ENCODE measurements around the gene PRDM16.

DNA sequence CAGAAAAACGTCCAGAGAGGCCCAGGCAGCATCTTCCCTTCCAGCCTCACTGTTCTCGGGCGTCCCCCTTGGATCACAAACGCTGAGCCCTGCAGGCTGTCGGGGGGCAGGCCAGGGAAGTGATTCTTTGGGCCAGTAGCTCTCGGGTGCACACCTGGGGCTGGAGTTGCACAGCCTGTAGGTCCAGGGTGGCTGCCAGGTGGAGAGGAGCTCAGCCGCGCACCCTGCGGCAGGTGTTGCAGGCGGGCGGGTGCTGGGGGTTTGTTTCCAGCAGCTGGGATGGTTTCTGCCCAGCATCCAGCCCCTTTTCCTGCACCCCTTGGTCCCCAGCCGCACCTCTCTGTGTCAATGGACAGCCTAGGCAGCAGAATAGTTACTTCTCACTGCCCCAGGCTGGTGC, 15.7 kb downstream of the PRDM16 start:
- TF ChIP-seq, protein P1, sequence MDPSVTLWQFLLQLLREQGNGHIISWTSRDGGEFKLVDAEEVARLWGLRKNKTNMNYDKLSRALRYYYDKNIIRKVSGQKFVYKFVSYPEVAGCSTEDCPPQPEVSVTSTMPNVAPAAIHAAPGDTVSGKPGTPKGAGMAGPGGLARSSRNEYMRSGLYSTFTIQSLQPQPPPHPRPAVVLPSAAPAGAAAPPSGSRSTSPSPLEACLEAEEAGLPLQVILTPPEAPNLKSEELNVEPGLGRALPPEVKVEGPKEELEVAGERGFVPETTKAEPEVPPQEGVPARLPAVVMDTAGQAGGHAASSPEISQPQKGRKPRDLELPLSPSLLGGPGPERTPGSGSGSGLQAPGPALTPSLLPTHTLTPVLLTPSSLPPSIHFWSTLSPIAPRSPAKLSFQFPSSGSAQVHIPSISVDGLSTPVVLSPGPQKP (IDR thresholded peaks at IDR 0.05; ENCODE audit: borderline replicate concordance, low read depth, low read length): no peak
- TF ChIP-seq, protein P2, sequence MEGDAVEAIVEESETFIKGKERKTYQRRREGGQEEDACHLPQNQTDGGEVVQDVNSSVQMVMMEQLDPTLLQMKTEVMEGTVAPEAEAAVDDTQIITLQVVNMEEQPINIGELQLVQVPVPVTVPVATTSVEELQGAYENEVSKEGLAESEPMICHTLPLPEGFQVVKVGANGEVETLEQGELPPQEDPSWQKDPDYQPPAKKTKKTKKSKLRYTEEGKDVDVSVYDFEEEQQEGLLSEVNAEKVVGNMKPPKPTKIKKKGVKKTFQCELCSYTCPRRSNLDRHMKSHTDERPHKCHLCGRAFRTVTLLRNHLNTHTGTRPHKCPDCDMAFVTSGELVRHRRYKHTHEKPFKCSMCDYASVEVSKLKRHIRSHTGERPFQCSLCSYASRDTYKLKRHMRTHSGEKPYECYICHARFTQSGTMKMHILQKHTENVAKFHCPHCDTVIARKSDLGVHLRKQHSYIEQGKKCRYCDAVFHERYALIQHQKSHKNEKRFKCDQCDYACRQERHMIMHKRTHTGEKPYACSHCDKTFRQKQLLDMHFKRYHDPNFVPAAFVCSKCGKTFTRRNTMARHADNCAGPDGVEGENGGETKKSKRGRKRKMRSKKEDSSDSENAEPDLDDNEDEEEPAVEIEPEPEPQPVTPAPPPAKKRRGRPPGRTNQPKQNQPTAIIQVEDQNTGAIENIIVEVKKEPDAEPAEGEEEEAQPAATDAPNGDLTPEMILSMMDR (conservative IDR thresholded peaks at IDR 0.05; ENCODE audit: low read depth, low read length): no peak
- TF ChIP-seq MAFK (IDR thresholded peaks at IDR 0.05; ENCODE audit: low read depth, low read length): no peak
- TF ChIP-seq MXI1 (IDR thresholded peaks at IDR 0.05; ENCODE audit: borderline replicate concordance, low read depth, low read length): no peak
- TF ChIP-seq, protein P3, sequence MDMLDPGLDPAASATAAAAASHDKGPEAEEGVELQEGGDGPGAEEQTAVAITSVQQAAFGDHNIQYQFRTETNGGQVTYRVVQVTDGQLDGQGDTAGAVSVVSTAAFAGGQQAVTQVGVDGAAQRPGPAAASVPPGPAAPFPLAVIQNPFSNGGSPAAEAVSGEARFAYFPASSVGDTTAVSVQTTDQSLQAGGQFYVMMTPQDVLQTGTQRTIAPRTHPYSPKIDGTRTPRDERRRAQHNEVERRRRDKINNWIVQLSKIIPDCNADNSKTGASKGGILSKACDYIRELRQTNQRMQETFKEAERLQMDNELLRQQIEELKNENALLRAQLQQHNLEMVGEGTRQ (IDR thresholded peaks at IDR 0.05; ENCODE audit: low read depth, low read length): no peak
- no peak for TF ChIP-seq POLR2A (IDR thresholded peaks at IDR 0.05; ENCODE audit: low read depth, low read length)
- no peak for TF ChIP-seq CEBPB (IDR thresholded peaks at IDR 0.05; ENCODE audit: low read depth, low read length)
- no peak for TF ChIP-seq FOS (IDR thresholded peaks at IDR 0.05; ENCODE audit: low read depth, low read length)
- no peak for TF ChIP-seq RFX5 (IDR thresholded peaks at IDR 0.05; ENCODE audit: low read depth, low read length)
- no peak for TF ChIP-seq RAD21 (IDR thresholded peaks at IDR 0.05; ENCODE audit: low read length)
